GM19025 (cell line): ENCODE data around the gene PRKCD.
A peak's percentile ranks its signal among the peaks of the same experiment; 100 is the strongest.

Experiments
- ATAC-seq: cut with Tn5 transposase; IDR thresholded peaks from one replicate; pipeline ENCODE4 v1.9.1; 2021; ENCODE audit warnings: mild to moderate bottlenecking, low read depth, moderate library complexity; ENCODE audit not compliant: unreplicated experiment

Gene PRKCD

DNA sequence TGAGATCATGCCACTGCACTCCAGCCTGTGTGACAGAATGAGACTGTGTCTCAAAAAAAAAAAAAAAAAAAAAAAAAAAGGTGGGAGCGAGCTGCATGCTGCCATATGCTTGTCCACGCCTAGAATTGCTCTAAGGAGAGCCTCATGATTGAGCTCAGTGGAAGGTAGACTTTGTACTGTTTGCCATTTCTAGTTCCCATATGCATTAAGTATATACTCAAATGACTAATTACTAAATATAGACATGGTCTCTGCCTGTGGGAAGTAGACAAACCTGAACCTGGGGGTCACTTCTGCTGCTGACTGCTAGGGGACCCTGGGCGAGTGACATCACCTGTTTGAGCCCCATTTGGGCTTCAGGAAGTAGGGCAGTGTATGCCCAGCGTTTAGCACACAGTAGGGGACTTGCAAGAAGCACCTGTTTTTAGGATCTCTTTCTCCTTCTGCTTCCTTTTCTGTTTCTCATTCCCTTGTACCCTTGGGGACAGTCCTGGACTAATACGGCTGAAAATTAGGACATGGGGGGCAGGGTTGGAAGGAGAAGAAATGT, 27.2 kb downstream of the PRKCD start:
- no peak for ATAC-seq

DNA sequence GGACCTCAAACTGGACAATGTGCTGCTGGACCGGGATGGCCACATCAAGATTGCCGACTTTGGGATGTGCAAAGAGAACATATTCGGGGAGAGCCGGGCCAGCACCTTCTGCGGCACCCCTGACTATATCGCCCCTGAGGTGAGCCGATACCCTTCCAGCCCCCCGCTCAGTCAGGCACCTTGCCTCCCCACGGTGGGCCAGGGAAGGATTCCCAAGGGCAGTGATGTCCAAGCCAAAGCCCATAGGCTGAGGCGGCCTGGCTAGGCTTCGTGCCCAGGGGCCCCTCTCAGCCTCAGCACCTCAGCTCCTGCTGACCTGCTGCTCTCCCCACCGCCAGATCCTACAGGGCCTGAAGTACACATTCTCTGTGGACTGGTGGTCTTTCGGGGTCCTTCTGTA, 27.7 kb downstream of the PRKCD start:
- no peak for ATAC-seq

DNA sequence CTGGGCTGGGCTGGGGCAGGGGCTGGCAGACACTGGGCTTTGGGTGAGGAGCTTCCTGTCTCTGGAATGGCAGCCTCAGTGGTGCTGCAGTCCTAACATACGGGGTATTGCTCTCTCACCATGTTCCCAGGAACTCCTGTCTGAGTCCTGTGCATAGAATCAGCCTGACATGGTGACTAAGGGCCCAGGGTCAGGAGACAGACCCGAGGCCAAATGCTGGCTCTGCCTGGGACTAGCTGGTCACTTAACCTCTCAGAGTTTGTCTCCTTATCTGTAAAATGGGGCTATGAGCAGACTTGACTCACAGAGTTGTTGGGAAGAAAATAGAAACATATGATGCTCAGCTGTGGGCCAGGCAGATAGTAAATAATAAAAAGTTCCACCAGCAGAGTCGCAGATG, 28.3 kb downstream of the PRKCD start:
- no peak for ATAC-seq

DNA sequence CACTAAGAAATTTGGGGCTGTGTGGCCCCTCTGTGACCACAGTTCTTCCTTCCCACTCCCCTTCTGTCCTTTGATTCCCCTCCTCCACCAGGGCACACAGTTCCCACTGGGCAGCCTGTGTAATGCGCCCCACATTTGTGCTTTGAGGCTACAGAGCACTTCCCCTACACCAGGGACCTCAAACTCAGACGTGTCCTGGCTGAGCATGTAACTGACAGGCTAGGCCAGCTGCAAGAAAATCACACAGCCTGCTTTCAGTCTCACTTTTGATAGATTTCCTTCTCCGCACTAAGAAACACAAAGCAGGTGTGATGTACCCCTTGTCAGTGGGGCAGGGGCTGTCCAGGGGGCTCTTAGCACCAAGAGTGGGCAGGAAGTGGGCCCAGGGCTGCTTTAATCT, 29.6 kb downstream of the PRKCD start:
- no peak for ATAC-seq

DNA sequence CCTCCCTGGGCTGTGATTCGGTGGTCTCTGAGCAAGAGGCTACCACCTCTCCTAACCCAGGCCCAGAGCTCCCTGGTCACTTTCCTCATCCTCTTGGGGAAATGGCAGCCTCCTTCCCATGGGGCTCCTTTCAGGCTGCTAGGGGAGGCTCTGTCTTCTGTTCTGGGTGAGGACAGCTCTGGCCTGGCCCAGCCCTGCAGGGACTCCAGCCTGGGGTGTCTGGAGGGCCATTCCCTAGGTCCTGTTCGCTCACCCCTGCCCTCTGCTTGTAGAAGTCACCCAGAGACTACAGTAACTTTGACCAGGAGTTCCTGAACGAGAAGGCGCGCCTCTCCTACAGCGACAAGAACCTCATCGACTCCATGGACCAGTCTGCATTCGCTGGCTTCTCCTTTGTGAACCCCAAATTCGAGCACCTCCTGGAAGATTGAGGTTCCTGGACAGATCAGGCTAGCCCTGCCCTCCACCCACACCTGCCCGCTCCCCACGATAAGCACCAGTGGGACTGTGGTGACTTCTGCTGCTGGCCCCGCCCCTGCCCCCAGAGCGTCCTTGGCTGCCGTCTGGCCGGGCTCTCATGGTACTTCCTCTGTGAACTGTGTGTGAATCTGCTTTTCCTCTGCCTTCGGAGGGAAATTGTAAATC, 30.9 kb downstream of the PRKCD start:
- ATAC-seq, result no peak

DNA sequence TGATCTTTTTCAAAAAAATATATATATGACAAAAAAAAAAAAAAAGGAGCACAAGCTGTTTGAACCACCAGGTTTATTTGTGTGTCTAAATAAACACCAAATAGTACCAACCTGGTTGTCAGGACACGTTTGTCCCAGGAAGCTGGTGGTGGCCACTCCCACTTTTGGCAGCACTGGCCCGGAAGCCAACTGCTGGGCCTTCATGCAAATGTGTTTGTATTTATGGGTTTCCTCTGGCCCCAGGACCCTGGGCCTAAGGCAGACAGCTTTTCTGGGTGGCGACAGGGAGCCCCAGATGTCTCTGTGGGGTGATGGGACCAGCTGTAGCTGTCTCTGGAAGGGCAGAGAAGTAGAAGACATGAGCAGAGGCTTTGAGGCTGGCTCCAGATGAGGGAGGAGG, 31.6 kb downstream of the PRKCD start:
- ATAC-seq, result no peak

DNA sequence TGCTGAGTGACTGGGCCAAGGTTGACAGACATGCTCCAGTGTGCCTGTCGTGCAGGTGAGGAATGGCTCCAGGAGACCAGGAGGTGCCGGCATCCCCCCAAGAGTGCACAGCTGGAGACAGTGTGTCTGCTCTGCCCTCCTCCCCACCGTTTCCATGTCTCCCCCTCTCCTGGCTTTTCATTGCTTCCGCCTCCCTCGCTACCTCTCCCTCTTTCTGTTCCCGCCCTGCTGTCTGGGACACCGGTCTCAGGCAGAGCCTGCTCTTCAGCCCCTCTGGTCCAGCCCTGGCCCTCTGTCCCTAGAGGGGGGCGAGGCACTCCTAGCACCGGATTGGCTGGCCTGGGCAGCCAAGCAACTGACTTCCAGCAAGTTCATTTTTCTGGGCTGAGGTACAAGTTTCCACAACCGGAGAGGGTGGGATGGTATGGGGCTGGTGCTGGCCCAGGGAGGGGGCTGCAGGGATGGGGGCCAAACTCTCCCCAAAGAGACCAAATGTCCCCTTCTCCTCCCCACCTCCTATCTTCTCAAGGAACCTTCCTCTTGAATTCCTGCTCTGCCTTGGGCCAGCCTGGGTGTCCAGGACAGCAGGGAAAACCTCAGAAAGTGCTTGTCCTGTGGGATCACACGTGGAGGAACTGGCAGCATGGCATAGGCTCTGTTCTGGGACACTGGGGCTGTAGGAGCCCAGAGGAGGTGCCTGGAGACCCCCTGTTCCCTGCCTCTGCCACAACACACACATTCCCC, 32.6 kb downstream of the PRKCD start:
- ATAC-seq, result no peak

DNA sequence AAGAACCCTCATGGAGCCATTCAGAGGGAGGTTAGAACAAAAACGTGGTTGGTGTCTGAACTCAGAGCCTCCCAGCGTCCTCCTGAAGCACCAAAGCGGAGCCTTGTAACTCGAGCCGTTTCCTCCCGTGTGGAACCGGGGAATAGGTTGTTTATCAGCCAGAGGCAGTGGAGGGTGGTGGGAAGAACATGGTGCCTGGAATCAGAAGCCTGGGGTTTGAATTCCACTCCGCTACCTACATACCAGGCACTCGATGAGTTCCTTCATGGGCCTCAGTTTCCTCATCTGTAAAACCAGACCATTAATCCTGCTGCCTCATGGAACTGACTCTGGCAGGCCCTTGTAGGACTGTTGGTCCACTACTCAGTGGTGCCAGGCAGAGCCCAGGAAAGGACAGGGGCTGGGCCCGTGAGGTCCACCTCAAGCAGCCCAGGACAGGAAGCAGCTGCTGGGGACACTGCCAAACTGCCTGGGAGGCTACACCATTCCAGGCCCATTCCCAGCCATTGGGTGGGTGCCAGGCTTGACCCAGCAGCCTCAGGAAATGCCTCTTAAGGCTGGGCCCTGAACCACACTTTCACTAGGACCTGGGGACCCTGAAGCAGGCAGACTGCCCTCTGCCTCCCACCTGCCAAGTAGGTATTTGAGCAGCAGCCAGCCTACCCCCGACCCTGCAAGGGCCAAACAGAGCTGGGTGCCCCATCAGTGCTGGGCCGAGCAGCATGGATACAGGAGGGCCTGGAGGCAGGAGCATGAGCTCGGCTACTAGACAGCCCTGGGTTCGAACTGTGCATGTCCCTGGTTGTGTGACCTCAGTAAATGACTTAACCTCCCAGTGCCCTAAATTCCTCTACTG, 33.4 kb downstream of the PRKCD start:
- ATAC-seq, result no peak

DNA sequence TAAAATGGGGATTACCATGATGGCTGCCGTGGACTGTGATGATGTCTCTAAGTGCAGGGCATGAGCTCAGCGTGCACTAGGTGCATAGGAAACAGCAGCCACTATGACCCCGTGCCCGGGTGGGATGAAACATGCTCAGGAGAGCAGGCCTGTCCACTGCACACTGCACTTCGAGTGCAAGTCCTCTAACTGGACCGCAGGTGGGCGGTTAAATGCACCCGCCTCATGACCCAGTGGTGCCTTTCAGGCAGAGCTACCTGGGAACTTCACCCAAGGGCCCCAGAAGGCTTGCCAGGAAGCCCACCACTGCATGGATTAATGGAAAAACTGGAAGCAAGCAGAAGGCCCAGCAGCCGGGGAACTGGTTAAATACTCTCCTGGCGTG, 34.0 kb downstream of the PRKCD start:
- no peak for ATAC-seq

DNA sequence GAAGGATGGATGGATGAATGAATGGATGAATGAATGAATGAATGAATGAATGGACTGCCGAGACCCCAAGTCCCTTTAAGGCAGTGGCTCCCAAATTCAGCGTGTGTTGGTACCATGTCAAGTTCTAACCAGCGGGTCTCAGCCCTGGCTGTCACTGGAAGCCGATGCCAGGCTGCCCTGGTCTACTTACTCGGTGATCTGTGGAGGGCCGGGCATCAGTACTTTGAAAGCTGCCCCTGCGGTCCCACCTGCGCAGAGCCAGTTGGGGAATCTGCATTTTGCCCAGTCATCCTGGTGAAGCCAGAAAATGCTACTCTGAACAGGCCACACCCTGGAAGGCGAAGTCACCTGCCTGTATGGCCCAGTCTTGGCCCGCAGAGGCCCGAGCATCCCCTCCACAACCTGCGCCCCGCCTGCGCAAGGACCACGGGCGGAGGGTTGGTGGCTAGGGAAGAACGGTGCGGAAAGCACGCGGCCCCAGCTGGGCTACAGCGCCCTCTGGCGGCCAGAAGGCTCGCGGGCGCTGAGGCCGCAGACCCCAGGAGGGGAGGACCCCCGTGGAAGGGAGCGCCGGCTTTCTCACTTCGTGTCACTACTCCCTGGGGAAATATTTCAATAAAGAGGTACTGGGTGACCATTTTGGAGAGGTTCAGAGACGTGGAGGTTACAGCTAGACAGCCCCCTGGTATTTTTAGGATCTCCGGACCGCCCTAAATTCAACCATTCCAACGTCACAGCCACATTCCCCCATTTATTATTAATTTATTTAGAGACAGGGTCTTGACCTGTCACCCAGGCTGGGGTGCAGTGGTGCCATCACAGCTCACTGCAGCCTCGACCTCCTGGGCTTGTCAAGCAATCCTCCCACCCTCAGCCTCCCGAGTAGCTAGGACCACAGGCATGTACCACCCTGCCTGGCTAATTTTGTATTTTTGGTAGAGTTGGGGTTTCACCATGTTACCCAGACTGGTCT, 34.9 kb downstream of the PRKCD start:
- ATAC-seq, result no peak

DNA sequence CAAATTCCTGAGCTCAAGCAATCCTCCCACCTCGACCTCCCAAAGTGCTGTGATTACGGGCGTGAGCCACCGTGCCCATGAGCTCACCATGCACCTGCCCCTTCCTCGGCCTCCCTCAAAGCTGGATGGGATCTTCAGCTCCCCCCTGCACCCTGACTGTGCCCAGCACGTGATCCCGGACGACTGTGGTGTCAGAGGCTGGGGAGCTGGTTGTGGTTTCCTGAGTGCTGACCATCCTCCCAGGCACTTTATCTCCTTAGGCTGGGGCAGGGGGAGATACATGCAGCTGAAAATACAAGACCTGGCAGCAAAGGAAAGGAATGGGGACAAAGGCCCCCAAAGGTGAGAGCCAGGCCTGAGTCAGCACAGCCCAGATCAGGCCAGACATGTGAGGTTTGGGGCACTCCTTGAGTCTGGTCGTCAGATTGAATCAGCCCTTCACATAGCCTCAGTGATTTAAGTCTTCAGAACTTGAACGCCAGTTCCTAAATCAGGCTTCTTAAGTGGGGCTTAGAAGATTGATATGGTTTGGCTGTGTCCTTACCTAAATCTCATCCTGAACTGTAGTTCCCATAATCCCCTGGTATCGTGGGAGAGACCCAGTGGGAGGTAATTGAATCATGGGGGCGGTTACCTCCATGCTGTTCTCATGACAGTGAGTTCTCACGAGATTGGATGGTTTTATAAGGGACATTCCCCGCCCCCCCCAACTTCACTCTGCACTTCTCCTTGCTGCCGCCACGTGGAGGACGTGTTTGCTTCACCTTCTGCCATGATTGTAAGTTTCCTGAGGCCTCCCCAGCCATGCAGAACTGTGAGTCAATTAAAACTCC, 35.8 kb downstream of the PRKCD start:
- ATAC-seq, result peak; percentile 34

DNA sequence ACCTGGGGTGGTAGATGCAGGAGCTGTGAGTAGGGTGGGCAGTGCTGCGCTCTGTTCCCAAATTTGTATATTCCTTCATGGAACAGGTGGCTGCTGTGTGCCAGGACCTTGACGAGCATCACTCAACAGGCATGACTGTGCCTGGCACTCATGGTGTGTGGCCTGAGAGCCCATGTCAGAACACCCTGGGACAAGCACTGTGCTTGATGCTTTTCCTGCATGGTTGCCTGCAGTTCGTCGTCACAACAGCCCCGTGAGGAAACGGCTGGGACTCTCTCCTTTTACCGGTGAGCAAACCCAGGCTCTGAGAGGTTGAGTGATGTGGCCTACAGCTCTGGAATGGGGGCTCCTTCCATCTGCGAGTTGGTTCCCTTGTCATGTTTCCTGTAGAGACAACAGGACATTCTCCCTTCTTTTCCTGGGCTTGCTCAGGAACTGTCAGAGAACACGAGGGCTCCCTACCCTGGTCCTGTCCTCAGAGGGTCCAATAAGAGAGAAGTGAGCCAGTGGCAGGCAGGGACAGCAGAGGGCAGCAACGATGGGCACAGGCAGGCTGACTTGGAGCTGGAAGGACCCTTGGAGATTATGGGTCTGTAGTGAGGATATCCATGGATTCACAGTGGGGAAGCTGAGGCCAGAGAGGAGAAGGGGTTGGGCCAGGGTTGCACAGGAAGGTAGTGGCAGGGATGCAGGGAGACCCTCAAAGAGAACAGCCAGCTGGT, 37.4 kb downstream of the PRKCD start:
- no peak for ATAC-seq

DNA sequence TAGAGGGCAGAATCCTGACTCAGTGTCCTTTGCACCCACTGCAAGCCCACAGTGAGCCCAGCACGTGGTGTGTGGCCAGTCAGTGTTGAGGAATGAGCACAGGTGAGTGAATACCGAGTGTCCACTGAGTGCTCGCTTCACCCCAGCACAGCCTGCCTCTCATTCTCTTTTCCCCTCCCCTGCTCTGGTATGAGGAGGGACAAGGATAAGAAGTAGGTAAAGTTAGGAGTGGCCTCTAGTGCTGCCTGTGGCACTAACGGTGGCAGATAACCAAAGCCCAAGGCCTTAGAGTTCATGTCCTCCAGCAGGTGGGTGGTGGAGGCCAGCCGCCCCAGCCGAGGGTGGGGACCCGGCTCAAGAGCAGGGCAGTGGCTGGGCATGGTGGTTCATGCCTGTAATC, 38.0 kb downstream of the PRKCD start:
- no peak for ATAC-seq

DNA sequence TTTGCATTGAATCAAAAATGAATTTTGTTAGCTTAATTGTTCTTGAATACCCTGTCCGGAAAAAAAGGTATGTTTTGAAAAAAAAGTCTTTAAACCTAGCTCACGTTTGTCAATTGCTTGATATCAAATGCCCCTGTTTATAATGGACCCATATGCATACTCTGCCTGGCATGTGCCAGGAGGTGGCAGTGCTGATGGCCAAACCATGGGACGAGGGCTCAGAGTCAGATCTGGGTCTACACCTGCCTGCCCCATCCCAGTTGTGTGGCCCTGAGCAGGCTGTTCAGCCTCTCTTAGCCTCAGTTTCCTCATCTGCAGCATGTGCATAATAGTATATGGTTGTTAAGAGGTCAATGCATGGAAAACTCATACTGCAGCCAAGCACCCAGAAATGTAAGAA, 38.8 kb downstream of the PRKCD start:
- no peak for ATAC-seq

DNA sequence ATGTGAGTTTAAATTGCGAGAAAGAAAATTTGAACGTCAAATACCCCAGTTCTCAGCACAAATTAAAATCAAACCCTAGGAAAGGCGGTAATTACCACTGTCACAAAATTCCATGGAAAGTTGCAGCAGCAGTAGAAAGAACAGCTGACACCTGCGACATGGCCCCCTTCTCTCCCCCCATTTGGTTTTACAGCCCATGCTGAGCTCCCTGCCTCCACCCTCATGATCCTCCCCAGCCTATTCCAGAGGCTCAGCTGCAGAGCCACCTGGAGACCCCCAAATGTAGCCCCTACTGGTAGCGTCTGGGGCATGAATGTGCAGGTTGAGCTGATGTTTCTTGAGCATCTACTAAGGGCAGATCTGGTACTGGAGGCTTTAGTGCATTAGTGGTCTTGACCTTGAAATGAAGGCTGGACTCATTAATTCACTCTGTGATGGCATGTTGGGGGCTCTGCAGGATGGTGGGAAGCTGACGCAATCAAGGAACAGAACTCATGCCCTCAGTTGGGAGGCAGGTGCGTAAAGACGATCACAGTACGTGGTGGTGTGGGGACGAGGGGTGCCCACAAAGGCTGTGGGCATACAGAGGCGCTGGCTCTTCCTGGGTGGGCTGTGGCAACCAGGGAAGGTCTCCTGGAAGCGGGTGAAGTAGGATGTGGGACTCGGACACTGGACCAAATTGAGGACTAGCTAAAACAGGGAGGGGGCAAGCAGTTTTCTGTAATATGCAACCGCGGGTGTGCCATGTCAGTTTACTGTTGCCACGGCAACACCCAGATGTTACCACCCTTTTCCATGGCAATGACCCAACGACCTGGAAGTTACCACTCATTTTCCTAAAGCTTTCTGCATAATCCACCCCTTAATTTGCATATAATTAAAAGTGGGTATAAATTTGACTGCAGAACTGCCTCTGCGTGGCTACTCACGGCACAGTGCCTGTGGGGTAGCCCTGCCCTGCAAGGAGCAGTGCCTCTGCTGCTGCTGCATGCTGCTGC, 39.8 kb downstream of the PRKCD start:
- ATAC-seq, result no peak

DNA sequence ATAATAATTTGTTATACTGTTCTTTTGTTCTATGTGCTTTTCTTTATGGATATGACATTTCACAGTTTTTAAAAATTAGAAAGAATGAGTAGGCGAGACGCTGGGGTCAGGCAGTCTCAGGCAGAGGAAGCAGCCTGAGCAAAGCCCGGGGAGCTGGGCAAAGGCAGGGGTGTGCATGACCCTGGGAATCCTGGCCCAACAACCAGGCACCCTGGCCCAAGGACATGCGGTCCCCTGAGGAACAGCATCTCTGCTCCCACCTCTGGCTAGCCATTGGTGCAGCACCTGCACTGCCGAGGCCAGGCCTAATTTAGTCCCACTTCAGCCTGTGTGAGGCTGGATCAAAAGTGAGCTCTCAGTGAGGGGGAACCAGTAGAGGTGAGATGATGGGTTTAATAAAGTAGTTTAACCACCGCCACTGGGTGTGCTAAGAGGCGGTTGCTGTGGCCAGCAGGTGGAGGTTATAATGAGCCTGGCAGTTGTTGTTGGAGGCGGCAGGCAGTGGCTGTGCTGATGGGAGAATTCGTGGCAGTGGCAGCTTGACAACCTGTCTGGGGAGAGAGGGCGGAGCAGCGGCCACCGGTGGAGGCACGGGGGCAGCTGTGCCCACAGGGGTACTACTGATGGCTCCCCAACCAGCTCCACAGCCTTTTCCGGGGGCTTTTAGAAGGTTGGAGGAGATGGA, 41.5 kb downstream of the PRKCD start:
- ATAC-seq, result no peak
